Suprapubic skin (tissue), 4 donors: ENCODE measurements around the gene MATK. TPM values are rescaled to one million over a fixed set of nuclear protein-coding genes. Genes with fewer than 3 reads are reported as not detected.

Experiments used
- DNase-seq, 2 donors: peaks; one replicate each; pipeline ENCODE4 v3.0.0-alpha.2; 2019; ENCODE audit warnings: low spot score in 2 of 2
- H3K27ac ChIP-seq: fragments of 200-600 bp; sonication (generic); one replicate; pipeline ENCODE4 v1.5.1; 2019
- H3K27me3 ChIP-seq: fragments of 200-600 bp; sonication (generic); one replicate; pipeline ENCODE4 v1.5.1; 2019
- H3K36me3 ChIP-seq: fragments of 200-600 bp; sonication (generic); one replicate; pipeline ENCODE4 v1.5.1; 2019
- H3K4me1 ChIP-seq: fragments of 200-600 bp; sonication (generic); one replicate; pipeline ENCODE4 v1.5.1; 2019
- H3K4me3 ChIP-seq: fragments of 200-600 bp; sonication (generic); one replicate; pipeline ENCODE4 v1.5.1; 2019; ENCODE audit warnings: mild to moderate bottlenecking
- H3K9me3 ChIP-seq: fragments of 200-600 bp; sonication (generic); one replicate; pipeline ENCODE4 v1.5.1; 2019
- EP300 ChIP-seq: sonication (generic); formaldehyde crosslinking; IDR thresholded peaks from one replicate; pipeline ENCODE4 v1.6.1; 2017; ENCODE audit warnings: antibody characterized with exemption
- POLR2A ChIP-seq, 2 donors: fragments of 450-650 bp; IDR thresholded peaks; one replicate each; pipeline ENCODE4 v1.6.1; 2017; ENCODE audit warnings: antibody characterized with exemption in 2 of 2, mild to moderate bottlenecking in 2 of 2, moderate library complexity in 2 of 2
- POLR2AphosphoS5 ChIP-seq, 3 donors: sonication (generic); formaldehyde crosslinking; IDR thresholded peaks; one replicate each; pipeline ENCODE4 v1.6.1; 2017; ENCODE audit warnings: antibody characterized with exemption in 3 of 3
- WGBS: methylation state at CpG from one replicate; pipeline ENCODE4 v1.1.5; 2018; 5-methylcytosine and 5-hydroxymethylcytosine counted together
- total RNA-seq, 4 donors: library from RNA; depleted of rRNA; stranded (reverse); fragments of >200 nt; gene quantifications; one replicate each; pipeline ENCODE4 v1.1.0, GENCODE V29; 2016
- TF ChIP-seq, protein P1 (sequence below), 2 donors: fragments of 200-600 bp in 1 of 2; fragments of 450-650 bp in 1 of 2; sonication (generic) in 1 of 2; IDR thresholded peaks; one replicate each; pipeline ENCODE4 v1.5.1; 2016 to 2019; ENCODE audit warnings: antibody characterized with exemption in 2 of 2, mild to moderate bottlenecking in 1 of 2, moderate library complexity in 1 of 2

Gene MATK
- total RNA-seq, 4 donors from 2014 or later = 0.57 to 5.4 (median 2.0) TPM

DNA sequence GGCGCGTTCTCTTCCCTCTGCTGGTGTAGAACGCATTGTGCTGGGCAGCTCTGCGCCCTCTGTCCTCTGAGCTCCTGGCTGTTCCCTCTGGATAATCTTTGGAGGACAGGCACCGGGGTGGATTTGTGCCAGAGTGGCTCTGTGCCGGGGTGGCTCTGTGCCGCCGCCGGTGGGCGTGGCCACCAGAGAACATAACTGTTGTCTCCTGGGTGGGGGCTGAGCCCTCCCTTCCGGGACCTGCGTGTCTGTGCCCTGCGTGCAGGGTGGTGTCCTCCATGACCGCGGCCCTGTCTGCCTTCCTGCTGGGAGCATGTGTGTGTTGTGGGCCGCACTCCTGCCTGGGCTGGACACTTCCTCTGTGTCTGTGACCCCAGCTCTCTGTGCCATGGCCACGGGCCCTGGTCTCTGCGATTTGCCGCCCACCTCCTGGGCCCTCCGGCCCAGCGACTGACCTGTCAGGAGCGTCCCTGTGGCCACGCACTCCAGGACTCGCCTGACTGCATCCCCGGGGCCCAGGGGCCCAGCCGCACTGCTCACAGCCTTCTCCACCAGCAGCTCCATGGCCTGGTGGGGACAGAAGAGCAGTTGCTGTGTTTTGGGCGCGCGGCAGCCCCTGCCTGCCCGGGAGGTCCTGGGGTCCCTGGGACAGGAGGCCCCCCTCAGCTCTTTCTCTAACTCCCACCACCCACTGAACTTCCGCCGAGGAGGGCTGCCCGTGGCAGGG is 22.4 kb upstream of the MATK start:
- H3K4me1 ChIP-seq = peaks cover 5% of the 10 kb centered on the region
- 62% methylated on average over 23 of the region's 33 CpGs for WGBS
- DNase-seq = no peak

DNA sequence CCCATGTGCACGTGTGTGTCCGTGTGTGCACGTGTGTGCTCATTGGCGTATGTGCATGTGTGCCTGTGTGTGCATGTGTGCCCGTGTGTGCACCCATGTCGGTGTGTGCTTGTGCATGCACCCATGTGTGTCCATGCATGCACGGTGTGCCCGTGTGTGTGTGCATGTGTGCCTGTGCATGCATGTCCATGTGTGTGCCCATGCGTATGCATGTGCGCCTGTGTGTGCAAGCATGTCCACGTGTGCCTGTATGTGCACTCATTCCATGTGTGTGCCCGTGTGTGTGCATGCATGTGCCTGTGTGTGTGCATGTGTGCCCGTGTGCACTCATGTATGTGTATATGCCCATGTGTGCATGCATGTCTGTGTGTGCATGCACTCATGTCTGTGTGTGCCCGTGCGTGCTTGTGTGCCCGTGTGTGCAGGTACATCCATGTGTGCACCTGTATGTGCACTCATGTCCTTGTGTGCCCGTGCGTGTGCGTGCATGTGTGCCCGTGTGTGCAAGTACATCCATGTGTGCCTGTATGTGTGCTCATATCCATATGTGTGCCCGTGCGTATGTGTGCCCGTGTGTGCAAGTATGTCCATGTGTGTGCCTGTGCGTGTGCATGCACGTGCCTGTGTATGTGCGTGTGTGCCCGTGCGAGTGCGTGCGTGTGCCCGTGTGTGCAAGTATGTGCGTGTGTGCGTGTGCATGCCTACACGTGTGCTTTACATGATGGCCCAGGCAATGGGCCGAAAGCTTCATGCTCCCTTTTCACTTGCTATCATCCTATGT is 21.6 kb upstream of the MATK start:
- DNase-seq = no peak
- Histone ChIP-seq H3K27me3 (peaks cover 25% of the 10 kb centered on the region), H3K27ac (no peak overlapping the region), H3K4me3 (no peak overlapping the region), H3K9me3 (no peaks in the 10 kb centered on the region), H3K36me3 (no peaks in the 10 kb centered on the region), H3K4me1 (peaks cover 5% of the 10 kb centered on the region)
- TF ChIP-seq, protein P1, sequence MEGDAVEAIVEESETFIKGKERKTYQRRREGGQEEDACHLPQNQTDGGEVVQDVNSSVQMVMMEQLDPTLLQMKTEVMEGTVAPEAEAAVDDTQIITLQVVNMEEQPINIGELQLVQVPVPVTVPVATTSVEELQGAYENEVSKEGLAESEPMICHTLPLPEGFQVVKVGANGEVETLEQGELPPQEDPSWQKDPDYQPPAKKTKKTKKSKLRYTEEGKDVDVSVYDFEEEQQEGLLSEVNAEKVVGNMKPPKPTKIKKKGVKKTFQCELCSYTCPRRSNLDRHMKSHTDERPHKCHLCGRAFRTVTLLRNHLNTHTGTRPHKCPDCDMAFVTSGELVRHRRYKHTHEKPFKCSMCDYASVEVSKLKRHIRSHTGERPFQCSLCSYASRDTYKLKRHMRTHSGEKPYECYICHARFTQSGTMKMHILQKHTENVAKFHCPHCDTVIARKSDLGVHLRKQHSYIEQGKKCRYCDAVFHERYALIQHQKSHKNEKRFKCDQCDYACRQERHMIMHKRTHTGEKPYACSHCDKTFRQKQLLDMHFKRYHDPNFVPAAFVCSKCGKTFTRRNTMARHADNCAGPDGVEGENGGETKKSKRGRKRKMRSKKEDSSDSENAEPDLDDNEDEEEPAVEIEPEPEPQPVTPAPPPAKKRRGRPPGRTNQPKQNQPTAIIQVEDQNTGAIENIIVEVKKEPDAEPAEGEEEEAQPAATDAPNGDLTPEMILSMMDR (IDR thresholded peaks at IDR 0.05) = no peak
- TF ChIP-seq POLR2A (IDR thresholded peaks at IDR 0.05) (no peak), EP300 (no peak), POLR2AphosphoS5 (IDR thresholded peaks at IDR 0.05) (no peak)
- WGBS = 94% methylated on average over 23 of the region's 35 CpGs

More for the DNA sequence above, 22.4 kb upstream of the MATK start:
- Histone ChIP-seq H3K27me3 (peaks cover 18% of the 10 kb centered on the region), H3K9me3 (no peaks in the 10 kb centered on the region), H3K4me3 (no peak overlapping the region), H3K27ac (no peak overlapping the region), H3K36me3 (no peaks in the 10 kb centered on the region)
- no peak for TF ChIP-seq EP300
- TF ChIP-seq POLR2A (IDR thresholded peaks at IDR 0.05) = no peak
- TF ChIP-seq, protein P1 (IDR thresholded peaks at IDR 0.05) = no peak
- TF ChIP-seq POLR2AphosphoS5 (IDR thresholded peaks at IDR 0.05) = no peak

DNA sequence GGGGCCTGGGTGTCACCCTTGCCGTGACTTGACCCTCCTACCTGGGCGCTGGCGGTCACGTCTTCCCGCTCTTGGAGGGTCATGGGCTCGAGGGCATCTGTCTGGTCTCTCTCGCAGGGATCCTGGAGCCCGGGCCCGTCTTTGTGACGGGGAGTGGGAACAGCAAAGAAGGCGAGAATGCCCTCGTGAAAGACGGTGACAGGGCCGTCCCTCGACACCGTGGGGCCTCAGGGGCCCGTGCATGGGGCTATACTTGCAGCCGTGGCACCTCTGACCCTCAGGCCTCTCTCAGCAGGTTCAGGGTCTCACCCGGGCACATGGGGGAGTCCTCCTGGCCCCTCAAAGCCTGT is 20.9 kb upstream of the MATK start:
- 88% methylated on average over 11 of the region's 19 CpGs for WGBS
- DNase-seq = no peak
- no peak overlapping the region for H3K4me3 ChIP-seq
- H3K4me1 ChIP-seq = peaks cover 5% of the 10 kb centered on the region
- H3K27ac ChIP-seq = no peak overlapping the region
- no peaks in the 10 kb centered on the region for H3K36me3 ChIP-seq
- TF ChIP-seq, protein P1 (IDR thresholded peaks at IDR 0.05) = no peak
- no peak for TF ChIP-seq POLR2AphosphoS5 (IDR thresholded peaks at IDR 0.05)
- TF ChIP-seq EP300 = no peak
- TF ChIP-seq POLR2A (IDR thresholded peaks at IDR 0.05) = no peak
- H3K27me3 ChIP-seq = peaks cover 28% of the 10 kb centered on the region
- H3K9me3 ChIP-seq = no peaks in the 10 kb centered on the region

DNA sequence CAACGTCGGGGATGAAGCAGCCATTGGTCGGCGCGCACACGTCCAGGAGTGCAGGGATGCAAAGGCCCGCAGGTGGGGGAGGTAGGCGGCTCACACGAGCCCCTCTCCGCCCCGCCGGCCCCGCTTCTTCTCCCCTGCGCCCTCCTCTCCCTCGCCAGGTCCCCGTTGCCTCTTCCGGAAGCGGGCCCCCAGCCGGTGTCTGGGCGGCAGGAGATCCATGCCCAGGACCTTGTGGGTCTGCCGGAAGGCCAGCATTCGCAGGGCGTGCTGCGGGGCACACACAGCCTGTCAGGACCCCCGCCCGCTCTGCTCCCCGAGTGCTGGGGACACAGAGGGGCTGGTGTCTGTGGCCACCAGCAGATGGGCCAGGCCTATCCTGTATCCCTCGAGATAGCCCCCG is 19.7 kb upstream of the MATK start:
- no peak for DNase-seq
- Histone ChIP-seq H3K9me3 (no peaks in the 10 kb centered on the region), H3K27ac (no peak overlapping the region), H3K4me3 (no peak overlapping the region), H3K27me3 (peaks cover 37% of the 10 kb centered on the region), H3K36me3 (no peaks in the 10 kb centered on the region), H3K4me1 (peaks cover 16% of the 10 kb centered on the region)
- TF ChIP-seq POLR2A (IDR thresholded peaks at IDR 0.05) (no peak), POLR2AphosphoS5 (IDR thresholded peaks at IDR 0.05) (no peak), EP300 (no peak)
- TF ChIP-seq, protein P1 (IDR thresholded peaks at IDR 0.05) = no peak
- WGBS = 92% methylated on average over 20 of the region's 29 CpGs

DNA sequence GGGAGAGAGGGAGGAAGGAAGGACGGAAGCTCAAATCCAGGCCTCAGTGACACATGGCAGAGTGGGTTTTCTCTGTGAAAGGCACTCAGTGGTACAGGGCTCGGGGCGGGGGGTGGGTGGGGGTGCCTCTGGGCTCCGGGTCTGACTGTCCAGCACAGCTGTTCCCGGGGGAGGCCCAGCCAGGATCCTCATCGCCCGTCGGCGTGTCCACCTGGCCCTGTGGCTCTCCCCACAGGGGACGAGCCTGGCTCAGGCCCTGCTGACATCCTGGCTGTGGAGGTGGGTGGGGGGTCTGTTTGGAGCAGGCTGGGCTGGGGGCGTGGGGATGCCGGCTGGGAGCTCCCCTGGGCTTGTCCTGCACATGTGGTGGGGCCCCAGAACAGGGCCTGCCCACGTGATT is 18.2 kb upstream of the MATK start:
- peaks cover 45% of the 10 kb centered on the region for H3K27me3 ChIP-seq
- 64% methylated on average over 5 of the region's 13 CpGs for WGBS

More for the DNA sequence above, 18.2 kb upstream of the MATK start:
- Histone ChIP-seq H3K4me1 (peaks cover 19% of the 10 kb centered on the region), H3K9me3 (no peaks in the 10 kb centered on the region), H3K4me3 (no peak overlapping the region), H3K36me3 (no peaks in the 10 kb centered on the region), H3K27ac (no peak overlapping the region)
- no peak for DNase-seq
- TF ChIP-seq, protein P1 (IDR thresholded peaks at IDR 0.05) = no peak
